ENCODE data around the gene VPS13D. TPM values are rescaled to one million over a fixed set of nuclear protein-coding genes. Genes with fewer than 3 reads are reported as not detected.

The VPS13D gene
- total RNA-seq, 1 experiment from 2014 or later: 20.2 TPM

DNA sequence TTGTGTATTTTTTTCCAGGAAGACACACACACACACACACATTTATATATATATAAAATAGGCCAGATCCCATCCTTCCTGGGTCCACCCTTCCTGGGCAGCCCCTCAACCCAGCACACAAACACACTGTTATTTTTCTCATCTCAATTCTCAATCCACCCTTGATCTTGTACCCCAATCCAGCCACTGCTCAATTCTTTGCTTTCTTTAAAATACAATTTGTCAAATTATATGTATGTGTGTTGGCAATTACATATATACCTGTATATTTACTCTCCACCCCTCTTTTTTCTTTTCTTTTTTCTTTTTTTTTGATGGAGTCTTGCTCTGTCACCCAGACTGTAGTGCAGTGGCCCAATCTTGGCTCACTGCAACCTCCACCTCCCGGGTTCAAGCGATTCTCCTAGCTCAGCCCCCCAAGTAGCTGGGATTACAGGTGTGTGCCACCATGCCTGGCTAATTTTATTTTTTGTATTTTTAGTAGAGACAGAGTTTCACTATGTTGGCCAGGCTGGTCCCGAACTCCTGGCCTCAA lies 299.9 kb downstream of the VPS13D start:
- no peak overlapping the region for H3K27ac Mint-ChIP-seq
- H3K36me3 Mint-ChIP-seq (ENCODE audit: insufficient read depth in 1 of 3, low read depth in 3 of 3): no peaks in the 10 kb centered on the region
- no peak overlapping the region for H3K23ac ChIP-seq (ENCODE audit: insufficient read length, low read depth, low read length)
- H3K18ac ChIP-seq (ENCODE audit: insufficient read length, low read depth, low read length): no peak overlapping the region
- H2BK15ac ChIP-seq (ENCODE audit: low read depth, low read length): no peak overlapping the region
- H3K9ac ChIP-seq (ENCODE audit: extremely low read depth, insufficient read length, low read length): no peak overlapping the region
- H3K23me2 ChIP-seq (ENCODE audit: insufficient read length, low read depth, low read length, poor library complexity, severe bottlenecking): no peaks in the 10 kb centered on the region
- no peak overlapping the region for H3K56ac ChIP-seq (ENCODE audit: insufficient read length, low read depth, low read length)
- H3K4me1 Mint-ChIP-seq: peaks cover 2 to 7% of the 10 kb centered on the region in 2 experiments
- DNase-seq: no peak
- H3K27ac ChIP-seq (ENCODE audit: insufficient read length, low read depth, low read length): peak overlapping the region; percentile 32
- no peak overlapping the region for H3K4ac ChIP-seq (ENCODE audit: low read depth, low read length)
- H2BK20ac ChIP-seq (ENCODE audit: low read depth, low read length, poor library complexity, severe bottlenecking): no peak overlapping the region
- no peaks in the 10 kb centered on the region for H3K9me3 ChIP-seq (ENCODE audit: control insufficient read depth, low read depth, low read length)
- H3K27me3 ChIP-seq (ENCODE audit: insufficient read depth, low read length): no peaks in the 10 kb centered on the region
- no peak overlapping the region for H3K4me3 Mint-ChIP-seq
- H2AK5ac ChIP-seq (ENCODE audit: insufficient read length, low read length): no peak overlapping the region
- no peaks in the 10 kb centered on the region for H4K20me1 ChIP-seq (ENCODE audit: control insufficient read depth, insufficient read depth, insufficient read length)
- no peak overlapping the region for H4K91ac ChIP-seq (ENCODE audit: insufficient read length, low read depth, low read length)
- H3T11ph ChIP-seq (ENCODE audit: low read length): no peak overlapping the region
- H4K5ac ChIP-seq (ENCODE audit: insufficient read length, low read depth, low read length): no peak overlapping the region
- TF ChIP-seq, protein P1, sequence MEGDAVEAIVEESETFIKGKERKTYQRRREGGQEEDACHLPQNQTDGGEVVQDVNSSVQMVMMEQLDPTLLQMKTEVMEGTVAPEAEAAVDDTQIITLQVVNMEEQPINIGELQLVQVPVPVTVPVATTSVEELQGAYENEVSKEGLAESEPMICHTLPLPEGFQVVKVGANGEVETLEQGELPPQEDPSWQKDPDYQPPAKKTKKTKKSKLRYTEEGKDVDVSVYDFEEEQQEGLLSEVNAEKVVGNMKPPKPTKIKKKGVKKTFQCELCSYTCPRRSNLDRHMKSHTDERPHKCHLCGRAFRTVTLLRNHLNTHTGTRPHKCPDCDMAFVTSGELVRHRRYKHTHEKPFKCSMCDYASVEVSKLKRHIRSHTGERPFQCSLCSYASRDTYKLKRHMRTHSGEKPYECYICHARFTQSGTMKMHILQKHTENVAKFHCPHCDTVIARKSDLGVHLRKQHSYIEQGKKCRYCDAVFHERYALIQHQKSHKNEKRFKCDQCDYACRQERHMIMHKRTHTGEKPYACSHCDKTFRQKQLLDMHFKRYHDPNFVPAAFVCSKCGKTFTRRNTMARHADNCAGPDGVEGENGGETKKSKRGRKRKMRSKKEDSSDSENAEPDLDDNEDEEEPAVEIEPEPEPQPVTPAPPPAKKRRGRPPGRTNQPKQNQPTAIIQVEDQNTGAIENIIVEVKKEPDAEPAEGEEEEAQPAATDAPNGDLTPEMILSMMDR (conservative IDR thresholded peaks at IDR 0.05): no peak
- WGBS (ENCODE audit: extremely low coverage, insufficient read length, low lambda C conversion rate): no CpG with 5 or more reads among the region's 3 CpGs
- no peaks in the 10 kb centered on the region for H3K79me2 ChIP-seq (ENCODE audit: insufficient read depth, low read length)
- no peak overlapping the region for H2BK12ac ChIP-seq (ENCODE audit: insufficient read length, low read depth, low read length)
- H3K4me1 ChIP-seq (ENCODE audit: insufficient read depth, low read length): no peaks in the 10 kb centered on the region
- H3K27me3 Mint-ChIP-seq (ENCODE audit: low read depth): no peaks in the 10 kb centered on the region
- no peak overlapping the region for H2AFZ ChIP-seq (ENCODE audit: low read length)
- H3K4me2 ChIP-seq (ENCODE audit: insufficient read depth, insufficient read length, low read length): no peak overlapping the region
- H3K79me1 ChIP-seq (ENCODE audit: insufficient read depth, low read depth, low read length, poor library complexity, severe bottlenecking): no peaks in the 10 kb centered on the region
- H3K9me3 Mint-ChIP-seq: no peaks in the 10 kb centered on the region
- no peak overlapping the region for H2BK5ac ChIP-seq (ENCODE audit: insufficient read length, low read length)
- H4K8ac ChIP-seq (replicated peaks; ENCODE audit: insufficient read length, low read depth, low read length): no peak overlapping the region
- H3K14ac ChIP-seq (ENCODE audit: insufficient read depth, low read length): no peak overlapping the region
- H2BK120ac ChIP-seq (ENCODE audit: low read depth, low read length, poor library complexity, severe bottlenecking): no peak overlapping the region

Data from H9 (cell line).